ENCODE results near the gene RAB1B.
"Not testable (repeated sequence)": the region's sequence is repeated elsewhere in the genome, so short reads cannot be mapped to it uniquely, and the experiment has no call there.

RAB1B gene

DNA sequence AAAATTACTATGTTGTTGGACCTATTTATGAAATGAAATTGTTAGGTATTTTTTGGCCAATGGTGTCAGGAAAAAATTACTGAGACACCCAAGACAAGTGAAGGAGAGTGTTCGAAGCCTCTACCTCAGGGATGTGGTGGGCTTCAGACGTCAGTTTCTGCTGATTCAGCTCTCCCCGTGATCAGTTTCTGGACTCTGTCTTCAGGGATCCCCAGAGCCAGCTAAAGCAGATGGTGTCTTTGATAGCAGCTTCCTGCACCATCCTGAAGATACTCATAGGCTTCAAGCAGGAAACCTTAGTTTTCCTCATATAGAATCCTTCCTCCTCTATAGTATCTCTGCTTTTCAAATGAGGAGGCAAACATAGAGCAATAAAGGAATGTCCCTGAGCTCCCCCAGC, 41.0 kb downstream of the RAB1B start:
- no peak for DNase-seq (ENCODE audit: low spot score)

DNA sequence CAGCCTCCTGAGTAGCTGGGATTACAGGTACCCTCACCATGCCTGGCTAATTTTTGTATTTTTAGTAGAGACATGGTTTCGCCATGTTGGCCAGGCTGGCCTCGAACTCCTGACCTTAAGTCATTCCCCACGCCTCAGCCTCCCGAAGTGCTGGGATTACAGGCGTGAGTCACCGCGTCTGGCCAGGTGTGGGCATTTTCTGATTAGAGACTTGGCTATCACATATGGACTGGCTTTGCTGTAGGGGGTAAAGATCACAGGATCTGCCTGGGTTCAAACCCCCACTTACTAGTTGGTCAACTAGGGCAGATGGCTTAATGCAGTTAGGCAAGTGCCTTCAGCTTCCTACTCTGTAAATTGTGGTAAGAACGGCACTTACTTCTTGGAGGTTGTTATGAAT, 41.9 kb downstream of the RAB1B start:
- no peak for DNase-seq (ENCODE audit: low spot score)

DNA sequence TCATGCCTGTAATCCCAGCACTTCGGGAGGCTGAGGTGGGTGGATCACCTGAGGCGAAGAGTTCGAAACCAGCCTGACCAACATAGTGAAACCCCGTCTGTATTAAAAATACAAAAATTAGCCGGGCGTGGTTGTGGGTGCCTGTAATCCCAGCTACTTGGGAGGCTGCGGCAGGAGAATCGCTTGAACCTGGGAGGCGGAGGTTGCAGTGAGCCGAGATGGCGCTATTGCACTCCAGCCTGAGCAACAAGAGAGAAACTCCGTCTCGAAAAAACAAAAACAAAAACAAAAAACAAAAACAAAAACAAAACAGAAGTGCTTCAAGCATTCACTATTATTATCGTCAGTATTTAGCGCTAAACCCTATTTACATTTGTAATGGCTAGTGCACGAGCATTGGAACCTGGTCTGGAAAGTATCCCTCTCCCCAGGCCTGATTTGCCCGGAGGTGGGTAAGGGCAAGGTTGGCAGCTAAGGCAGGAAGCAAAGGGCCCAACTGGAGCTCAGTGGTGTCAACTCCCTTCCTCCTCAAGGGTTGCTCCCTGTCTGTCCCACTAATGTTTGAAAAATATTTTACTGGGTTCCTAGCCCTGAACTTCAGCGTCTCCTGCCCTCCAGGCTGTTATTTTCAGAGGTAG, 42.5 kb downstream of the RAB1B start:
- DNase-seq (ENCODE audit: low spot score): not testable (repeated sequence)

DNA sequence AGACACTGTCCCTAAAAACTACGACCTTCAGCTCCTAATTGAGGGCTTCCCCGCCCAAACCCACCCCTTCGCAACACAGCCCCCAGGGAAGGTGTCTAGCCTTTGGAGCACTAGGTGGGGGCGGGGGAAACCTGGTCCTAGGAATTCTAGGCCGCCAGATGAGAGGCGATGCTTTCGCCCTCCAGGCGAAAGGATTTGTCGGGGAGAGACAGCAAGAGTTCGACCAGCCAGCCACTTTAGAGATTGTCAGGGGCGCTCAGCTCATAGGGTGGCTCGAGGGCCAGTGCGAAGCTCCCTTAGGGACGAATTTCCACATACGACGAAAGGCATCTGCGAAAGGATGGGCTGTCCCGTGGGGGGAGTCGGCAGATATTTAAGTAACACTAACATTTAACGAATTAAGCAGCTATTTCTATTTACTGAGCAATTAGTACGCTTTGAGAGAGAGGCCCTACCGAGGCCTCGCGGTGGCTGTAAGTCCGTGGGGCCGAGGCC, 43.1 kb downstream of the RAB1B start:
- no peak for DNase-seq (ENCODE audit: low spot score)

DNA sequence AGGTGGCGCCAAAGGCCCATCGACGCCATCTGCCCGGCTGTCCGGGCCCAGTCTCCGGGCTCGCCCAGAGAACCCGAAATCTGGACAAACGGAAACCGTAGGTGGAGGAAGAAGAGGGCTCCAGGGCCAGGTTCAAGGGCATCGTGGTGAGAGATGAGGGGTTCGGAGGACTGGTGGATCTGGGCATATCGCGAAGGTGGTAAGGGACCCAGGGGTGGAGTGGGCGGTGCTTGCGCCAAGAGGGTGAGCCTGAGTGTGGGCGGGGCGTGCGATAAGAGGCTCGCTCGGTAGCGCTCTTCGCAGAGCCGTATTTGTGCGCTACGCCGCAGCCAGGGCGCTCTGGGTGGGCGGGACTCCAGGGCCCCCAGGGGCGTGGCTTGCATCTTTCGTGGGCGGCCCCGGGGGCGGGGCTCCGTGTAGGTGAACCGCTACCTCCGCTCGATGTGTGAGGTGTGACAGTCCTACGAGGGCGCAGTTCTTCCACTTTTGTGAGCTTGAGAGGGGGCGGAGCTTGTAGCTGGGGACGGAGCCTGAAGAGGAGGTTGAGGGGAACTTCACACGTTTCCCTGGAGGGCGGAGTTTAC, 43.6 kb downstream of the RAB1B start:
- DNase-seq (ENCODE audit: low spot score): peak; percentile 88

DNA sequence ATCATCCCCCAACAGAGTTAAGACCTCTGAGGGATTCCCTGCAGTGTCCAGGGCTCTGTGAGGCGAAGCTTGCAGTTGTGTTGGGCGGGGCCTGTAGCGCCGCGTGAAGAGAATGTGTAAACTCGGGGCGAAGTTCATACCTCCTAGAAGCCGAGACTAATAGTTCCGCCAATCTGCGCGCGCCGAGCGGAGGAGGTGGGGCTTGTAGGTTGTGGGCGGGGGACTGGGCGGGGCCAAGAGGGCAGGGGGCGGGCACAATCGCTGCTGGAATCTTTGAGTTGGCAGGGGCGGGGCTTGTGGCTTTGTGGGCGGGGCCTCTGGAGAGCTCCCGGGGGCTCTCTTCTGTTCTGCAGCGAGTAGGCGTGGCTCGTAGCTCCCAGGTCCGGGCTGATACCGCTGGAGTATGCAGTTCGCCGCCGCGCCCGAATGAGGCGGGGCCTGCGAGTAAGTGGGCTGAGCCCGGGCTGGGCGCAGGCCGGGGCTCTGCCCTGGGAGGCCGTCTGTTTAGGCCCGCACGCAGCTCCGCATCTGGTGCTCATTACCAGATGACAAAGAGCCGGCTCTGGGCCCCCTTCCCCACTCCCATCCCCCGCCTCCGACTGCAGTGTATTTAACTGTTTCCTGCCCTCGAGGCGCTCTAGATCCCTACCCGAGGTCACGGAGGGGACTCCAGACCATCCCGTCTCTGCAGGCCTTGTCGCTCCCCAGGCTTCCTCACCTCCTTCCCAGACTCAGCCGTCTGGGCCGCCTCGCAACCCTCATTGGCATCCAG, 44.3 kb downstream of the RAB1B start:
- DNase-seq (ENCODE audit: low spot score): peak; percentile 93

- DNase-seq (ENCODE audit: low spot score): no peak
These were observed 45.1 kb downstream of the RAB1B start for GRCh38 chr11:66313321-66314185.

DNA sequence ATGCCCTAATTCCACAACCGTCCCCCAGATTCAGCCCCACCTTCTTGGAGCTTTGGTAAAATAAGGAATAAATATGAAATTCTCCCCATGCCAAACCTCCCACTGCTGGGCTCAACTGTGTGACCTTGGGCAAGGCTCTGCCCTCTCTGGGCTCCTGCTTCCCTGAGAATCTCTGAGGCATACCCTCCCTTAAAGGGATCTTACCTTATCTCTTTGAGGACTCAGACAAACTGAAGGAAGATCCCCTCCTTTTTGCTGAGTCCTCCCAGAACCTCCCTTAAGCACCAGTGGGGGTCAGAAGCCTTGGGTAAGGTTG, 45.7 kb downstream of the RAB1B start:
- DNase-seq (ENCODE audit: low spot score): no peak

GRCh38 chr11:66314561-66315497, 46.4 kb downstream of the RAB1B start:
- DNase-seq (ENCODE audit: low spot score): no peak

GRCh38 chr11:66315498-66315885, 47.1 kb downstream of the RAB1B start:
- DNase-seq (ENCODE audit: low spot score): no peak

GRCh38 chr11:66315921-66316811, 47.7 kb downstream of the RAB1B start:
- DNase-seq (ENCODE audit: low spot score): no peak

DNA sequence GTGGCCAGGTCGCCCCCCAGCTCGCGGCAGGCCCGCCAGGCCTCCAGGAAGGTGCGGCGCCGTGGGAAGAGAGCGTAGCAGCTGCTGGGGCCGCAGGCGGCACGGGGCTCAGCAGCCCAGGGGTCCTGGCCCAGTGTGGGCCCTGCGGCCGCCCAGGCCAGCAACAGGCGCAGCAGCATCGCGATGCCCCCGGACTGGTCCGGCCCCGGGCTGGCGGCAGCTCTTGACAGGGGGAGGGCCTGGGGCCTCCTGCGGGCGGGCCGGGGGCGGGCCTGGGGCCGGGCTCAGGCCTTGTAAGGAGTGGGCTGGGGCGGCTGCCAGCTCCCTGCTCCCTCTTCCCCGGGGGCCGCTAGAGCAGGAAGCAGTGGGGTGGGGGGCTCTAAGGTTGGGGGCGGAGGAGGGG, 48.4 kb downstream of the RAB1B start, which contains the start of gene CD248:
CD248 (minus strand) TSS at position 196 of the 403 bp plus-strand sequence; CDS start at position 179, 17 bp downstream.
- no peak for DNase-seq (ENCODE audit: low spot score)

DNA sequence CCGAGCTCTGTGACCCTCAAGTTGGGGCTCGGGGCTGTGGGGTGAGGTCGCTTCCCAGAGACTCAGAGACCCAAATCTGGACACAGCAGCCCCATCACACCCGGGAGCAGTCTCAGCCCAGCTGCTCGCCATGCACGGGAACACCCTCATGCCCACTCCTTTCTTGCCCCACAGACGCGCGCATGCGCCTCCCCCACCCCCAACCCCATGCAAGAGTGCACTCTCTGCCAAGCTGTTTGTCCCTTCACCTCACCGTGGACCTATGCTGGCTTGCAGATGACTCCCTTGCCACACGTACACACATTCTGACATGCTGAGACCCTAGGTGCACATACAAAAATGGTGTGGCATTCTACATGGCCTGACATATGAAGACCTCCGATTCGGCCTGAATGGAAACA, 48.9 kb downstream of the RAB1B start:
- no peak for DNase-seq (ENCODE audit: low spot score)

DNA sequence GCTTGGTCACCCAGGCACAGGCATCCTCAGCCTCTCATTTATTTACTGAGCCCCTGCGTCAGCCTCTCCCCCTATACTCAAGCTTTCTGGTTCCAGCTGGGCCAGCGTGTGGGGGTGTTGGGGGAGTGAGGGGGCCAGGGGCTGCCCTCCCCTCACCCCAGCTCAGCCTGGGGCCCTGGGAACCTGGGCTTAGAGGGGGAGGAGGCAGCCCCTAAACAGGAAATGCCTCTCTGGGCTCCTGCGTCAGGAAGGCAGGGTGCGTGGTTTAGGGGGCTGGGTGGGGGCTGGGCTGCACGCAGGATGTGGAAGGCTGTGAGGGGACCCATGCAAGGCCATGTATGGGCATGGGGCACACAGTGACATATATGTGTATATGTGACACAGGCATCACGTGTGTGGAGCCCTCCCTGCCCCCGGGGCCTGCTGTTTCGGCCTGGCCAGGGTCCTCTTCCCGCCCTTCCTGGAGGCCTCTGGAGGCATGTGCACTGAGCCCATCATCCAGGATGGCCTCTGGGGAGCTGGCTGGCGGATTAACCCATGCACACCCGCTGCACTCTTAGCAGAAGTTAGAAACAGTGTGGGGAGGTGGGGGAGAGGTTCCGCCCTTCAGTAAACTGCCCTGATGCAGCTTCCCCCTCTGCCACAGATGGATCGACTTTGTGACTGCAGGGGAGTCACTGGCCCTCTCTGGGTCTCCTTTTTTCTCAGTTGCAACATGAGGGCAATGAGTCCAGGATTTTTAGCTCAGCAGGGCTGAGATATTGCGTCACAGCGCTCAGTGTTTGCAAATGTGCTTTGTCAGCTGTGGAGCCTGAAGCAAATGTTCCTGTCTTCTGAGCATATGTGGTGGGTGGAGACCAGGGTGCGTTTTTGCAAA, 49.5 kb downstream of the RAB1B start:
- DNase-seq (ENCODE audit: low spot score): no peak

DNA sequence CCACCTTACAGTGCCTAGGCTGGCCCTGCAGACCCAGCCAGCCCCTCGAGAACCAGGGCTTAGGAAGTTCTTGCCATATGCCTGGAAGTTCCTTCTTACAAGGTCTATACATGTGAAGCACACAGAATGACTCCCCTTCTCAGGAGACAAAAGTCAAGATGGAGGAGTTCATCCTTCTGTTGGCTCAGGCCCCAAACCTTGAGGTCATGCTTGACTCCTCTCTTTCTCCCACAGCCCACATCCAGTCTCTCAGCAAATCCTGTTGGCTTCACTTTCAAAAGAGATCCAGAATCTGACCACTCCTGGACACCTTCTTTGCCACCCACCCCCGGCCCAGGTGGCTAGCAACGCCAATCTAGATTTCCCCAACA, 50.1 kb downstream of the RAB1B start:
- no peak for DNase-seq (ENCODE audit: low spot score)

GRCh38 chr11:66320289-66320688, 51.9 kb downstream of the RAB1B start:
- DNase-seq (ENCODE audit: low spot score): not testable (repeated sequence)

DNA sequence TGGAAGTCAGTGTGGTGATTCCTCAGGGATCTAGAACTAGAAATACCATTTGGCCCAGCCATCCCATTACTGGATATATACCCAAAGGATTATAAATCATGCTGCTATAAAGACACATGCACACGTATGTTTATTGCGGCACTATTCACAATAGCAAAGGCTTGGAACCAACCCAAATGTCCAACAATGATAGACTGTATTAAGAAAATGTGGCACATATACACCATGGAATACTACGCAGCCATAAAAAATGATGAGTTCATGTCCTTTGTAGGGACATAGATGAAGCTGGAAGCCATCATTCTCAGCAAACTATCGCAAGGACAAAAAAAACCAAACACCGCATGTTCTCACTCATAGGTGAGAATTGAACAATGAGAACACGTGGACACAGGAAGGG, 52.3 kb downstream of the RAB1B start:
- not testable (repeated sequence) for DNase-seq (ENCODE audit: low spot score)

DNA sequence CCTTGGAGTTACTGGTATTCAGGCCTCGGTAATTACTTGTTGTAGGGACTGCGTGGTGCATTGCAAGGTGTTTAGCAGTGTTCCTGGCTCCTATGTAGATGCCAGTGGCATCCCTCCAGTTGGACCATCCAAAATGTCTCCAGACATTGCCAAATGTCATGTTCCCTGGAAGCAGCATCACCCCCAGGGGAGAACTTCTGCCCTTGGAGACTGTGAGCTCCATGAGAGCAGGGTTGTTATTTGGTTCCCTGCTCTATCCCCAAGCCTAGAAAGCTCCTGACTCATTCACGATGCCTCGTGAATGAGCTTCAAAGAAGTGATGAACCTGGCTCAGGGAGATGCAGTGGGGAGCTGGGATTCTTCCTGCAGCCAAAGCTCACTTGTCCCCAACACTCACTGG, 53.2 kb downstream of the RAB1B start:
- no peak for DNase-seq (ENCODE audit: low spot score)

Data from globus pallidus (tissue), 1 donor.